Measurements from ENCODE around the gene TNFAIP8L1. TPM values are rescaled to one million over a fixed set of nuclear protein-coding genes. Genes with fewer than 3 reads are reported as not detected.
A peak's percentile ranks its signal among the peaks of the same experiment; 100 is the strongest.

TNFAIP8L1 gene
- total RNA-seq, 1 experiment from 2014 or later: 6.5 TPM

DNA sequence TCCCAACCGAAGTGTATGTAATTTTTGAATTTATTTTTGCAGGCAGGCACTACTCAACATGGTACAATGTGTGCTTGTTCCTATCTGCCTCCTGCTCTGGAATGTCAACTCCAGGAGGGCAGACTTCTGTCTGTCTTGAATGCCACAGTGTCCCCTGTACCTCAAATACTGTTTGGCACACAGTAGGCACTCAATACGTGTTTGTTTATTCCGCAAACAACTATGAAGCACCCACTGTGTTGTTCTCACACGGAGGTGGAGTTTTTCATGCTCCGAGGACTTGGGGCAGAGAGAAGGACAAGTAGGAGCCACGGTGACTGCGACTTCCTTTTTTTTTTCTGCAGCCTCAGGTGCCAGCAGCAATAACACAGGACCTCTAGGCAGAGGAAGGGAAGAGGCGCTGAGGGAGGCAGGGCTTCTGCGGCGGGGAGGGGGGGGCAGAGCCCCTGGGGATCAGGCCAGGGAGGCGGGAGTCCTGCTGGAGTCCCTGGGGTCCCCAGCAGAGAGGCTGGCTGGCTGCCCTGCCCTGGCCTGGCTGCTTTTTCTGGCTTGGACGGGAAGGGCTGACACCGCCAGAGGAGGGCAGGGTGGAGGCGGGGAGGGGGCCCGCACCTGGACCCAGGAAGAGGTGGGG is 29.3 kb upstream of the TNFAIP8L1 start:
- no peak for DNase-seq (ENCODE audit: low read depth)

DNA sequence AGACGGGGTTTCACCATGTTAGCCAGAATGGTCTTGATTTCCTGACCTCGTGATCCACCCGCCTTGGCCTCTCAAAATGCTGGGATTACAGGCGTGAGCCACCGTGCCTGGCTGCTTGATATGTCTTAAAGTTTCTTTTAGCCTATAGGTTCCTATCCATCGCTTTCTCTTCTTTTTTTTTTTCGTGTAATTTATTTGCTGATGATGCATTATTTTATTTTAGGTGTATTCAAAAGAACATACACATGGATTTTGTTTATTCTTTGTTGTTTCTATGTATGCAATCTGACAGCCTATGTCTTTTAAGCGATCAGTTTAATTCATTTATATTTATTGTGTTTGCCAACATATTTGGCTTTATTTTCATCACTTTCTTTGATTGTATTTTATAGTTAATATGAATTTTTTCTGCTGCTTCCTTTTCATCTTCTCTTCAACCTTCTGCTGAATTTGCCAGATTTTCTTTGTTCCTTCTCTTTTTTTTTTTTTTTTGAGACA is 26.0 kb upstream of the TNFAIP8L1 start:
- DNase-seq (ENCODE audit: low read depth): no peak

DNA sequence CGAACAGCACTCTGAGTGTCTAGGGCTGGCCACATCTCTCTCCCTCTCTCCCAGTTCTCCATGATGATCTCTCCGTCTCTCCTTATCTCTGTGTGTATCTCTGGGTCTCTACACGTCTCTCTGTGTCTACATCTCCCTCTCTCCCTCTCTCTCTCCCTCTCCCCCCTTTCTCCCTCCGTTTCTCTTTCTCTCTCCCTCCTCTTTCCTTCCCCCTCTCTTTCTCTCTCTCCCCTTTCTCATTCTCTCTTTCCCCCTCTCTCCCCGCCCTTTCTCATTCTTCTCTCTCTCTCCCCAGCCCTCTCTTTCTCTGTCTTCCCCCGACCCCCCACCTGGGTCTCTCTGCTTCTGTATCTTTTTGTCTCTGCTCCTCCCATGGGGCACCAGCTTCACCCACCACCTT is 21.3 kb upstream of the TNFAIP8L1 start:
- no peak for DNase-seq (ENCODE audit: low read depth)

DNA sequence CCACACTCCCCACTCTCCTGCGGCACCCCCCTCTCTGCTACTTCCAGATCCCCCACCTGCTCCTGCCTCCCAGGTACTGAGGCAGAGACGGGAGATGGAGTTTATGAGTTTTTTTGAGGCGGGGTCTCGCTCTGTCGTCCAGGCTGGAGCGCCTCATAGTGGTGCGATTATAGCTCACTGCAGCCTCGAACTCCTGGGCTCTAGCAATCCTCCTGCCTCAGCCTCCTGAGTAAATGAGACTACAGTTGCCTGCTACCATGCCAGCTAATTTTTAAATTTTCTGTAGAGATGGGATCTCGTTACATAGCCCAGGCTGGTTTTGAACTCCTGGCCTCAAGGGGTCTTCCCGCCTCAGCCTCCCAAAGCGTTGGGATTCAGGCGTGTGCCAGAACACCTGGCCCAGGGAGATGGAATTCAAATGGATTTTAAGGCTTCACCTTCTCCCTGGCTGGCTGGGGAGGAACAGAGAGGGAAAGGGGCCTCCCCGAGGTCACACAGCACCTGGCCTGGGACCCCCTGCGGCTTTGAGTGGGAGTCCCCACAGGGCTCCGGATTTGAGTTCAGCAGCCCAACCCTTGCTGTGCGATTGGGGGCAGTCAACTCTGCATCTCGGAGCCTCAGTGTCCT is 19.5 kb upstream of the TNFAIP8L1 start:
- no peak for DNase-seq (ENCODE audit: low read depth)

DNA sequence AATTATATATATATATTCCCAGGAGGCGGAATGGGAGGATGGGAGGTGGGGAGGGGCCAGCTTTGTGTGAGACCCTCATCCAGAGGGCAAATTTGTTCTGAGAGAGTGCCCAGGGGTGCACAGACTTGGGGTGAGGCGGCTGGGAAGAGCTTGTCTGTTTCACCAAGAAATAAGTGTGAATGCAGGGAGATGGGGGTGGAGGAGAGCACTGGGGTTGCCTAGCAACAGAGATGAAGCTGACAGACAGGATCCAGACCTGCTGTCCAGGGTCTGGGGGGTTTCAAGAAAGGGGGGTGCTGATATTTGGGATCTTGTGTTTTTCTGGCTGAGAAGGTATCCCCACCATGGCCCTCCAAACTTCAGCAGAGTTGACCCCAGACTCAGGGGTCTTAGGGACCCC is 18.6 kb upstream of the TNFAIP8L1 start:
- no peak for DNase-seq (ENCODE audit: low read depth)

DNA sequence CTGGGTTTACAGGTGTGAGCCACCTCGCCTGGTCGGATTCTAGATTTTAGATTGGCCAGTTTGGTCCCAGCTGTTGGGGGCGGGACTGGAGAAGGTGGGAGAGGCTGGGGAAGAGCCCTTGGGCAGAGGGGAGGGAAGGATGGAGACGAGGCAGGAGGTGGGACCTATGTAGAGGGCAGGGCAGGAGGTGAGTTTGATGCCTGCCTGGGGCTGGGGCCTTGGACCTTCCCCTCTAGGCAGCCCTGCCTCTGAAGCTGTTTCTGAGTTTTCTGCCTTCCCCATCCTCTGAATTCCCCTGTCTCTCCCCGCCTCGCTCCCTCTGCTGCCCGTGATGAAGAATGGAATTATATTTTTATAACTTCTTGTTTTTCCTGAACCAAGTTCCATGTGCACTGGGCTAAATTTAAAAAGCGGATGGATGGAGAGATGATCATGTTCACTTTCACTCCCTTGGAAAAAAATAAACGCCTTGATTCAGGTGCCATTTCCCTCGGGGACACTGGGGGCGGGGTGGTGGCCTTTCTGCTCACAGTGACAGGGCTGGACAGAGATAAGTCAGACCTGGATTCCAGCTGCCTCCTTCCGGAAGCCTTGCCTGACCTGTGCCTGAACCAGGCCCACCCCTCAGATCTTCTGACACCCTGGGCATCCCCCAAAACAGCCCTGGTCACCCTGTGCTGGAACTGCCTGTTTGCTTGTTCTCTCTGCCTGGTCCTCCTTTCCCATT is 16.5 kb upstream of the TNFAIP8L1 start:
- DNase-seq (ENCODE audit: low read depth): no peak

DNA sequence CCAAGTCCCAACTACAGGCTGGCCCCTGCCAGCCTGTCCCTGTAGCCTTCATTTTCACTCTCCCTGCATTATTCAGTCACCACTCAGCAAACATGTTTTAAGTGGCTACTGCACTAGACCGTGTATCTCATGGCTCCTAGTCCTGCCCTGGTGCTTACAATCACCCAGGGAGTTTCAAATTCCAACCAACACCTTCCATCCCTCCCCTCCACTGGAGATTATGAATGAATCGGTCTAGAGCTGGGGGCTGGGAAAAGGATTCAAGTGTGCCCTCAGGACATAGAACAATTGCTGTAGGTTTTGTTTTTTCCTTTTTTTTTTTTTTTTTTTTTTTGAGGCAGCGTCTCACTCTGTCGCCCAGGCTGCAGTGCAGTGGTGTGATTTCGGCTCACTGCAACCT is 15.0 kb upstream of the TNFAIP8L1 start:
- DNase-seq (ENCODE audit: low read depth): no peak

DNA sequence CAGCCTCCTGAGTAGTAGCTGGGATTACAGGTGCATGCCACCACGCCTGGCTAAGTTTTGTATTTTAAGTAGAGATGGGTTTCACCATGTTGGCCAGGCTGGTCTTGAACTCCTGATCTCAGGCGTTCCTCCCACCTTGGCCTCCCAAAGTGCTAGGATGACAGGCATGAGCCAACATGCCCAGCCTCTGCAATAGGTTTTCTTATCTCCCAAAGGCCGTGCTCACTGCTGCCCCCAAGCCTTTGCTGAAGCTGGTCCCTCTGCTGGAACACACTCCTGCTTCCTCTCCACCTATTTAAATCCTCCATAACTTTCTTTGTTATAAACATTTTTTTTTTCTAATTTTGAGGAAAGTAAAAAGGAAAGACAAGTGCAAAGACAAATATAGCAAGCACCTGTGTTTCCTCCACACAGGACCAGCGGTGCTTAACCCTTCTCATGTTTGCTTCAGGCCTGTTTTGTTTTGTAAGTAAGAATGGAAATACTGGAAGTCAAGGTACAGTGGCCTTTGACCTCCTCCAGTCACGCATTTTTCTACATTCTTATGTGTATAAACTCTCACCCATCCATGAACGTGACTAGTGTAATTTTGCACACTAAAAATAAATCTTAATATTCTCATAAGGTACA is 14.5 kb upstream of the TNFAIP8L1 start:
- DNase-seq (ENCODE audit: low read depth): peak; percentile 61

DNA sequence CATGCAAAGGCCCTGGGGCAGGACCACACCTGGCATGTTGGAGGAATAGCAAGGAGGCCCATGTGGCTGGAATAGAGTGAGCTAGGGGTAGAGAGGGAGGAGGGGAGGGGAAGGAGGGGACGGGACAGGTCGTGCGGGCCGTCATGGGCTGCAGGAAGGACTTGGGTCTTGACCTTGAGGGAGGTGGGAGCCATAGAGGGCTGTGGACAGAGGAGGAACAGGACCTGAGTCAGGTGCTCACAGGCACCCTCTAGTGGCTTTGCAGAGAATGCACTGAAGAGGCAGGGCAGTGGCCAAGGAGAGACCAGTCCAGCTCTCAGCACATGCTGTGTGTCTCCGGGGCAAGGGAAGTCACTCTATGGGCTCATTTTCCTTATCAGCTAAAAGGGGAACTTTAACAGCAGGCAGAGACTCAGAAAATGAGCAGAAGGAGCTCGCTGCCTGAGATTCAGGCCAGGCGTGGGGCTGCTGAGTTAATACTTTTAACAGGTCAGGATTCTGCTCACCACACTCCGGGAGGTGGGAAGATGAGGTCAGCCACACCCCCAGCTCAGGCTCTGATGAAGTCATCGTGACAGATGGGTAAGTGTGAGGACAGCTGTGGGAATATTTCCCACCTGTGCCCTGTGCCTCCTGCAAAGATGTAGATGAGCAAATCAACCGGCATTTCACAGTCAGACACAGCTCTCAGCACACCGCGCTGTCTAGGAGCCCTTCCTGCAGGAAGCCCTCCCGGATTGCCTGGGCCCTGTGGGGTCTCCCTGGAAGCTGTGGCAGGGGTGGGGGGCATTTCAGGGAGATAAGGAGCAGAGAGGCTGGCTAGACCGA is 6.0 kb upstream of the TNFAIP8L1 start:
- DNase-seq (ENCODE audit: low read depth): peak; percentile 96

DNA sequence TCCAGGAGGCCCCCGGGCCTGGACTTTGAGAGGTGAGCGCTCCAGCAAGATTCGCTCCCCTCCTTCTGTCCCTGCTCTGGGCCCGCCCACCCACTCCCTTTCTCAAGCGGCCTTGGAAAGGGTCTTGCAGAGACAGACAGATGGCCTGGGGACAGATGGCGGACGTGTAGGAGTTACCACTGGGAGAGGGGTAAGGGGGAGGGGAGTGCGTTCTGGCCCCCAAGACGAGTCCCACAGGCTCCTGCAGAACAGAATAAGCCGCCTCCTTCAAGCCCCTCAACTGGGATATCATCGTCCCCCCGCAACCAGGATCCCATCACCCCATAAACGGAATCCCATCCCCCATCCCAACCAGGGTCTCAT is 3.6 kb upstream of the TNFAIP8L1 start:
- DNase-seq (ENCODE audit: low read depth): no peak

DNA sequence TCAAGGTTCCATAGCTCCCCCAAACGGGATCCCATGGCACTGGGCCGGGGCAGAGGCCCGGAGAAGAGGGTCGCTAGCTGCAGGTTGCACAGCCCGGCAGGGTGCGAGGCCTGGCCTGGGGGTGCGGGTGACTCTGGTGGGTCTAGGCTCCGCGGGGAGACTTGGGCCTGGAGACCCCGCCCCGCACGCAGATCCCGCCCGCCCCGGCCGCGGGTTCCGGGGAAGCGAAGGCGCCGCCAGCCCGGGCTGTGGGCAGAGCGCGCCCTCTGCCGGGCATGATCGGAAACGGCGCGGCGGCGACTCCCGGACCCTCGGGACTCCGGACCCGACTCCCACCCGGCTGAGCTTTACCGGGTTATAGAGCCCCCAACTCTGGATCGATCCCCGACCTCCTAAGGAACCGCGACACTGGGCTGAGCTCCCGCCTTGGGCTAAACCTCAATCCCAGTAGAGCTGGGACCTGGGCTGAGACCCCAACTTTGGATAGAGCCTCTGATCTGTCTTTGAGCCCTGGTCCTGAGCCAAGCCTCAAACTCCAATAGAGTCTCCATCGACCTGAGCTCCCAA is 3.1 kb upstream of the TNFAIP8L1 start:
- DNase-seq (ENCODE audit: low read depth): peak; percentile 71

DNA sequence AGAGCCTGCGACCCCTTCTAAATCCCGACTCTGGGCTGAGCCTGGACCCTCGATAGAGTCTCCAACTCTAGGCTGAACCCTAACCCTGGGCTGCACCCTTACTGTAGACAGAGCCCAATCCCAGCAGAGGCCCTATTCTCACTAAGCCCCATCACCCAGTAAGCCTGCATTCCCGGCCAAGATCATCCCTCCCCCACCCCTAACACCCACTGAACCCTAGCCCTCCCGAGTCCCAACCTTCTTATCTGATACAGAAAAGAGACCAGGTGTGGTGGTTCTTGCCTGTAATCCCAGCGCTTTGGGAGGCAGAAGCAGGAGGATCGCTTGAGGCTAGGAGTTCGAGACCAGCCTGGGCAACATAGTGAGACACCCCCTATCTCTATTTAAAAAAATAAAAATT is 2.6 kb upstream of the TNFAIP8L1 start:
- no peak for DNase-seq (ENCODE audit: low read depth)

DNA sequence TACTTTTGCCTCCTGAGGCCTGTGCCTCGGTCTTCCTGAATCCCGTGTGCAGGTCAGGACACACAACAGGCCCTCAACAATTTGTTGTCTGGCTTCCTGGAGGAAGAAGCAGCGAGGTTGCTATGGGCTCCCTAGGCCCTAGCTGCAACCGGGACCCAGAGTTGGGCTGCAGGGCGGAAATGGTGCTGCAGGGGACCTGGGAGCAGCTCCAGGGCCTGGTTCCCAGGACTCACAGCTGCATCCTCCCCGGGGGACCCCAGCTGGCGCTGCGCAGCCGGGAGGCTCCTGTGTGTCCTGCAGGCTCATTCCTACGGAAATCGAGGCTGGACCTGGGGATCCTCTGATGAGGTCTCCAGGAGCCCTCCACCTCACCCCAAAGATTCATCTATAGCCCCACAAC is 999 bp upstream of the TNFAIP8L1 start:
- DNase-seq (ENCODE audit: low read depth): no peak

DNA sequence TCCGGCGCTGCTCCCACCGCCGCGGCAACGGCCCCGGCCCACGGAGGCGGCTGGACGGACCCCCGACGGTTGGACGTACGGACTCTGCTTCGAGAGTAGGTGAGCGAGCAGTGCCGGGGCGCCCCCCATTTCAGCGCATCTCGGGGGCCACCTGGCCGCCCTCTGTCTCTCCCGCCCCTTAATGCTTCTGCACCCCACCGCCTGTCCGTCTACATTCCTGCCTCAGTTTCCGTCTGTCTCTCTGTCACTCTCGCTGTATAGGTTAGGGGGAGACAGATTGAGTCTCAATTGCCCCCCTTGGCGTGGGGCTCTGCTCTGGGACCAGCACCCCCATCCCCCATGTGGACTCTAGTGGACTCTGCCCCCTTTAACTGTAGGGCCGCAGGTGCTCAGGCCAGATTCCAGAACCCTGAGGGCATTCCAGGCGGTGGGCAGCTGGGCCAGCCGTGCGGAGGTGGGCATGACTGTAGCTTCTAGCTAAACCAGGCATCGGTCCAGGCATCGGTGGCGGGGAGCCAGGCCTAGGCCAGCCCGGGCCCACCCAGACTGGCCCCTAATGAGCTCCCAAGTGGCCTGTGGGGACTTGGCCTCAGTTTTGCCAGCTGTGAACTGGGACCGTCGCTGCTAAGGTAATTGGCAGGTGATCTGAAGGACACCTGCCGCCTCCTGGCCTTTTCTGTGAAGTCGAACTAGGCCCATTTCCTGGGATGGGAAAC is 373 bp downstream of the TNFAIP8L1 start:
- DNase-seq (ENCODE audit: low read depth): peak; percentile 53

DNA sequence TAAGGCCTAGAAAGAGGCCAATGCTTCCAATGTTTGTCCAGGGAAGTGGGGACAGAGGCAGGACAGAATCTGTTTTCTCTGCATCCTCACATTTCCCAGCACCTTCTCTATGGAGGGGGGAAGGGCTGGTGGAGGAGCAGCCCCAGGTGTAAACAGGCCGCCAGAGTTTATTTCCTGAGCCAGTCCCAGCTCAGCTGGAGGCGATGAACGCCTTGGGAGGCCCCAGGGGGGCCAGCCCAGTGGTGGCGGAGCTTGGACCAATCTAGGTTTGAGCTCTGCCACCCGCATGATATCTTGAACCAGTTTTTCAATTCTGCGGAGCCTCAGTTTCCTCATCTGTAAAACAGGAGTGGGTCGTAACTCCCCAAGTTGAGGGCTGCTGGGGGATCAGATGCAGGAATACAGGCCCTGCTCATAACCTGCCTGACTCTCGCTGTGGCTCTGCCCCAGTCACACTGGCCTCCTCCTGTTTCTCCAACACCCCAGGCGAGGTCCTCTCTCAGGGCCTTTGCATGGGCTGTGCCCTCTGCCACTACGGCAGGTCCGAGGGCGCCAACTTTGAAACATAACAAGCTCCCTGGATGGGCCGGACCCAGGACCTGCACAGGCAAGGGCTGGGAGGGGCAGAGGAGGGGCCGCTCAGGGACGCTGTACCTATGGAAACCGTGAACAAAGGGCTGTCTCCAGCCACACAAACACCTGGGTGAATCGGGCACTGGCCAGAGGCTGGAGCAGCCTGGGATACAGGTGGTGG is 1.1 kb downstream of the TNFAIP8L1 start:
- no peak for DNase-seq (ENCODE audit: low read depth)

DNA sequence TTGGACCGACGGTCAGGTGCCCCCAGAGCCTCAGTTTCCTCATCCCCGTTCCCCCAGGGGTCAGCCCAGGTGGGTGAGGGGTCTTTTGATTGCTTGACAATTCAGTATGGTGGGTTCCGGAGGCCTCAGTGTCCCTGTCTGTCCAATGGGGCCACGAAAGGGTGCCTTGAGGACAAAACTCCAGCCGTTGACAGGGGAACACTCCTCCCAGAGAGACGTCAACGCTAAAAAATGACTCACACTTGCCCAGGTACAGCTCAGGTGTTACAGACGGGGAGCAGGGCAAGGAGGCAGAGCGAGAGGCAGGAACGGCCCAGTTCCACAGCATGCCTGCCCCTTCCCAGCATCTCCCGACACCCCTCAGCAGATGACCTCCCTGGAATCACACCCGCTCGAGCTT is 1.8 kb downstream of the TNFAIP8L1 start:
- no peak for DNase-seq (ENCODE audit: low read depth)

DNA sequence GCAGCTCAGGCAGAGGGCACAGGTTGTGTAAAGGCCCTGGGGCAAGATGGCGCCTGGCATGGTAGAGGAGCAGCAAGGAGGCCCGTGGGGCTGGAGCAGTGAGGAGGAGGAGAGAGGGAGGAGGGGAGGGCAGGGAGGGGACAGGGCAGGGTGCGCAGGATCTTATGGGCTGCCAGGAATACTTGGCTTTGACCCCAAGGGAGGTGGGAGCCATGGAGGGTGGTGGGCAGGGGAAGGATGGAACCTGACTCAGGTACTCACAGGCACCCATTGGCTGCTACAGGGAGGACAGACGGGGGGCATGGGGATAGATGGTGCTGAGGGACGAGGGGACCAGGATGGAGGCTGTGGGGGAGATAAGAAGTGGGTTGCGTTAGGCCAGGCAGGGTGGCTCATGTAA is 3.3 kb downstream of the TNFAIP8L1 start:
- no peak for DNase-seq (ENCODE audit: low read depth)

DNA sequence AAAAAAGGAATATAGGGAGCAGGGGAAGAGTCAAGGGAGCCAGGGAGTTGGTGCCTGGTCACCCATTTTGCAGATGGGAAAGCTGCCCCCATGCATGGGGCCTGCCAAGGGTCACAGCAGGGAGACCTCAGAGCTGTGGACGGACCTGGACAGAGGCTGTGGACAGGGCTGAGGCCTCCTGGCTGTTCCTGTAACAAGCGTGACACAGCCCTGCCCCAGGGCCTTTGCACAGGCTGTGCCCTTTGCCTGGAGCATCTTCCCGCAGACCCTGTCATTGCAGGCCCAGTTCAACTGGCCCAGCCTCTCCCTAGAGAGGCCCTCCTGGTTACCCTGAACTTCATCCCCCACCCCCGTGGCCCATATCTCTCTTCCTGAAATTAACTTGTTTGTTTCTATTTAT is 6.4 kb downstream of the TNFAIP8L1 start:
- no peak for DNase-seq (ENCODE audit: low read depth)

DNA sequence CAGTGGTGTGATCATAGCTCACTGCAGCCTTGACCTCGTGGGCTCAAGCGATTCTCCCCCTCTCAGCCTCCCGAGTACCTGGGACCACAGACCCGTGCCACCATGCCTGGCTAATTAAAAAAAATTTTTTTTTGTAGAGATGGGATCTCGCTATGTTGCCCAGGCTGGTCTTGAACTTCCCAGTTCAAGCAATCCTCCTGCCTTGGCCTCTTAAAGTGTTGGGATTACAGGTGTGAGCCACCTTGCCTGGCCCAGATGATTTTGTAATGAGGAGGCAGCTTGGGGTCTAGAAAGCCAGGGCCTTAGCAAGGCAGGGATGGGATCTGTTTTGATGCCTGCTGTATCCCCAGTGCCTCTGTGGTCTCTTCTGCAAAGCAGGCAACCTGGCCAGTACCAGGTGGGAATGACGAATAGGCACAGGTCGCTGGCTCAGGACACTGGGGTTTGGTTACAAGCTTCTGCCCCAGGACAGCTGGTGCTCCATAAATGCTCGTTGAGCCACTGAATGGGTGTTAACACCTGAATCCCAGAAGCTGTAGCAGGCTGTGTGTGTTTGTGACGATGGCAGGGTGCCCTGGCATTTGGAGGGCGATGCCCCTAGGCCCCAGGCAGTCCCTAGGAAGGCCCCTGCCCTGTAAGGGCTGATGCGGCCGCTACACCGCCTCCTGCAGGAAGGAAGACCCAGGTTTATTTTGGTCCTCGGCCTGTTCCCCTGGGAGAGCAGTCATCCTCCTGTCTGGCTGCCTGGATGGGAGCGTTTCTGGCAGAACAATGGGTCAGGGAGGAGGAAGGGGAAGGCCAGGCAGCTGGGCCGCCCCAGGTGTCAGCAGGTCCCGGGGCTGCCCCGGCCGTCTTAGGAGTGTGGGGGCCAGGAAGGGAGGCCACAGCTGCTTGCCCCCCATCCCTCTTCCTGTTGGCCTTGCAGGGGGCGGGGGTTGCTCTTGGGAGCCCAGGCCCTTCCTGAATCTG is 8.6 kb downstream of the TNFAIP8L1 start:
- DNase-seq (ENCODE audit: low read depth): no peak
